OCI-LY1 (cell line): ENCODE measurements around the gene CHCHD6.

Experiments used
- H2AFZ ChIP-seq: fragments of 200-600 bp; sonication (generic), shearing (Covaris generic); 2 replicates; pipeline ENCODE4 v1.6.0; 2014; ENCODE audit warnings: antibody characterized with exemption, mild to moderate bottlenecking, low read length
- H3F3A ChIP-seq: fragments of 200-600 bp; sonication (generic), shearing (Covaris generic); 2 replicates; pipeline ENCODE4 v1.6.0; 2014; ENCODE audit warnings: mild to moderate bottlenecking, antibody characterized with exemption, low read length, moderate library complexity; ENCODE audit not compliant: insufficient read depth
- H3K27ac ChIP-seq: fragments of 200-600 bp; sonication (generic); 2 replicates; pipeline ENCODE4 v1.5.1; 2014; ENCODE audit warnings: low read length, mixed run types, mild to moderate bottlenecking, low read depth; ENCODE audit not compliant: poor library complexity, severe bottlenecking
- H3K27me3 ChIP-seq: fragments of 200-600 bp; sonication (generic); 2 replicates; pipeline ENCODE4 v1.6.0; 2014; ENCODE audit warnings: antibody characterized with exemption, mild to moderate bottlenecking, low read length, moderate library complexity; ENCODE audit not compliant: insufficient read depth
- H3K36me3 ChIP-seq: fragments of 200-600 bp; sonication (generic); 2 replicates; pipeline ENCODE4 v1.6.1; 2014; ENCODE audit warnings: mild to moderate bottlenecking, antibody characterized with exemption, low read length, moderate library complexity, mixed read lengths; ENCODE audit not compliant: insufficient read depth
- H3K4me1 ChIP-seq: fragments of 200-600 bp; sonication (generic); 2 replicates; pipeline ENCODE4 v1.5.1; 2014; ENCODE audit warnings: mild to moderate bottlenecking, low read length, moderate library complexity; ENCODE audit not compliant: insufficient read depth, severe bottlenecking
- H3K4me2 ChIP-seq: fragments of 200-600 bp; sonication (generic), shearing (Covaris generic); 2 replicates; pipeline ENCODE4 v1.6.1; 2014; ENCODE audit warnings: low read length
- H3K4me3 ChIP-seq: fragments of 200-600 bp; sonication (generic); 2 replicates; pipeline ENCODE4 v1.5.1; 2014; ENCODE audit warnings: low read length, low read depth, mild to moderate bottlenecking, mixed read lengths; ENCODE audit not compliant: poor library complexity, severe bottlenecking
- H3K79me2 ChIP-seq: fragments of 200-600 bp; shearing (Covaris generic); 2 replicates; pipeline ENCODE4 v1.6.1; 2016; ENCODE audit warnings: mixed run types, low read length, mixed read lengths; ENCODE audit not compliant: insufficient read depth
- H3K9ac ChIP-seq: fragments of 200-600 bp; sonication (generic), shearing (Covaris generic); 2 replicates; pipeline ENCODE4 v1.6.1; 2014; ENCODE audit warnings: mild to moderate bottlenecking, low read length, mixed read lengths
- H3K9me2 ChIP-seq: fragments of 200-600 bp; sonication (generic), shearing (Covaris generic); 2 replicates; pipeline ENCODE4 v1.6.1; 2014; ENCODE audit warnings: low read depth, mild to moderate bottlenecking, low read length, mixed read lengths
- H3K9me3 ChIP-seq: fragments of 200-600 bp; shearing (Covaris generic); 2 replicates; pipeline ENCODE4 v1.6.1; 2014; ENCODE audit warnings: low read length, mixed read lengths
- H4K20me1 ChIP-seq: fragments of 200-600 bp; sonication (generic), shearing (Covaris generic); 2 replicates; pipeline ENCODE4 v1.6.0; 2016; ENCODE audit warnings: mild to moderate bottlenecking, low read length; ENCODE audit not compliant: insufficient read depth
- CTCF ChIP-seq: fragments of 200-600 bp; sonication (generic), shearing (Covaris generic); IDR thresholded peaks from 2 replicates; pipeline ENCODE4 v1.5.1; 2017; ENCODE audit warnings: mild to moderate bottlenecking, antibody characterized with exemption, low read length, moderate library complexity, mixed read lengths
- EZH2 ChIP-seq: fragments of 200-600 bp; sonication (generic), shearing (Covaris generic); IDR thresholded peaks from 2 replicates; pipeline ENCODE4 v1.8.0; 2017; ENCODE audit warnings: borderline replicate concordance, mixed run types, mild to moderate bottlenecking, antibody characterized with exemption, low read length, moderate library complexity, mixed read lengths

CHCHD6 gene

GRCh38 chr3:126910231-126910630 lies 206.2 kb downstream of the CHCHD6 start:
- H3K4me1 ChIP-seq = no peaks in the 10 kb centered on the region
- H3K4me3 ChIP-seq = no peak overlapping the region
- H3K27ac ChIP-seq = no peak overlapping the region

GRCh38 chr3:126911162-126912026 lies 207.4 kb downstream of the CHCHD6 start:
- no peak for TF ChIP-seq CTCF
- no peak for TF ChIP-seq EZH2
- H3K79me2 ChIP-seq = no peaks in the 10 kb centered on the region
- no peak overlapping the region for H3K4me2 ChIP-seq
- H2AFZ ChIP-seq = no peak overlapping the region
- no peak overlapping the region for H3K27ac ChIP-seq
- H3K4me3 ChIP-seq = no peak overlapping the region
- no peaks in the 10 kb centered on the region for H3K36me3 ChIP-seq
- no peaks in the 10 kb centered on the region for H3K9me3 ChIP-seq
- no peak overlapping the region for H3K9ac ChIP-seq
- no peaks in the 10 kb centered on the region for H3K9me2 ChIP-seq
- no peaks in the 10 kb centered on the region for H3F3A ChIP-seq
- no peaks in the 10 kb centered on the region for H3K4me1 ChIP-seq
- H3K27me3 ChIP-seq = no peaks in the 10 kb centered on the region
- no peaks in the 10 kb centered on the region for H4K20me1 ChIP-seq

More at GRCh38 chr3:126910231-126910630, 206.2 kb downstream of the CHCHD6 start:
- Histone ChIP-seq H2AFZ (no peak overlapping the region), H3F3A (no peaks in the 10 kb centered on the region), H3K27me3 (no peaks in the 10 kb centered on the region), H3K36me3 (no peaks in the 10 kb centered on the region), H3K9me3 (no peaks in the 10 kb centered on the region), H3K9me2 (no peaks in the 10 kb centered on the region), H3K4me2 (no peak overlapping the region), H4K20me1 (no peaks in the 10 kb centered on the region), H3K79me2 (no peaks in the 10 kb centered on the region), H3K9ac (no peak overlapping the region)
- TF ChIP-seq CTCF = no peak
- TF ChIP-seq EZH2 = no peak

DNA sequence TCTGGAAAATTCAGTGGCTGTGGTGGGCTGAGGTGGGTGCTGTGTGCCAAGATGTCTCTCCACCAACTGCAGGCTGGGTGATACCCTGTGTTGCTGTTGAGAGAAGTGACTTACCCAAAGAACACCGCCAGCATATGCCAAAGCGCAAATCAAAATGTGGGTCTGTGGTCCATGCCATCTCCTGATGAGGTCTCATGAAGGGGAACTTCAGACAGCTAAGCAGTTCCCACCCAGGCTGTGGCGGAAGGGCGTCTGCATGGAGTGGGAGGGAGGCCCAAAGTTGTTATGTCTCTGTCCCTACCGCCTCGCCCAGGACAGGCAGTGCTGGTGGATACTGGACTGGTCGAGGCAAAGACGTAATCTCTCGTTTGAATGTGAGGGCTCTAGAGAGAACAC lies 208.0 kb downstream of the CHCHD6 start:
- Histone ChIP-seq H3K27ac (no peak overlapping the region), H3K4me2 (no peak overlapping the region)

More for the DNA sequence above, 208.0 kb downstream of the CHCHD6 start:
- H3F3A ChIP-seq = no peaks in the 10 kb centered on the region
- no peaks in the 10 kb centered on the region for H3K4me1 ChIP-seq
- H3K9ac ChIP-seq = no peak overlapping the region
- no peak overlapping the region for H3K4me3 ChIP-seq
- H2AFZ ChIP-seq = no peak overlapping the region
- no peaks in the 10 kb centered on the region for H4K20me1 ChIP-seq
- no peaks in the 10 kb centered on the region for H3K27me3 ChIP-seq
- TF ChIP-seq EZH2 = no peak
- no peak for TF ChIP-seq CTCF
- no peaks in the 10 kb centered on the region for H3K9me3 ChIP-seq
- H3K36me3 ChIP-seq = no peaks in the 10 kb centered on the region
- no peaks in the 10 kb centered on the region for H3K79me2 ChIP-seq
- H3K9me2 ChIP-seq = no peaks in the 10 kb centered on the region
